ENCODE results near the gene GFY. TPM values are rescaled to one million over a fixed set of nuclear protein-coding genes. Genes with fewer than 3 reads are reported as not detected.
A peak's percentile ranks its signal among the peaks of the same experiment; 100 is the strongest.

The GFY gene
- total and polyA plus RNA-seq, 9 of the 15 experiments (the other 6 are each of a cell fraction or from before 2014, with no cell fraction given), result 0.06 to 0.40 (median 0.19) TPM; not detected in 3

DNA sequence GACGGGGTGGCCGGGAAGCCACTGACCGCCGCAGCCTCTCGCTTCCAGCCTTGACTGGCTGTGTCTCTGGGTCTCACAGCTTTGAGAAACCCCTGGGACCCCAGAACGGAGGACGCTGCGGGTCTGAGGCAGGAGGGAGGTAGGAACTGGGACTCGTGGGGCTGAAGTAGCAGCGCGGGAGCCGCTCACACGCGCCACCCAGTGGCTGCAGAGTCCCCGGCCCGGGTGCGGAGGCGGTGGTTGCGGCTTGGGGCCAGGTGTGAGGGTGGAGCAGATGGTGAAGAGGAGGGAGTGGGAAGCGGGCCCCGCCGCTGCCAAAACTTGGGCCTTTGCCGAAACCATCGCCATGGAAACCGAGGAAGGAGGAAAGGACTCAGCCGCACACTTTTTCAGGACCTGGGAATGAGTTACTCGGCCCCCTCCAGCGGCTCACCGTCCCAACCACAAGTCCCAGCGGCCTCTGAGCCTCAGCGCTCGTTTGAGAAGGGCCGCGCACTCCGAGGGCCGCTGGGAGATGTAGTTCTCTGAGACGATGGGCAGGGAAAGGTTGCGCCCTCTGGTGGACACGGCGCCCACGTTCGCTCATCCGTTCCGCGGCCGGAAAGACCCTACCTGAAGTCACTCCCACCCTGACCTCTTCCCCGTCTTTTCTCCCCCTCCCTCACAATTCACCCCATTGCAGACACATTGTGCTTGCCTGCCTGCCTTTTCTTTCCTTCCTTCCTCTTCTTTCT lies 18.3 kb downstream of the GFY start (continued):
- TF ChIP-seq, protein P1, sequence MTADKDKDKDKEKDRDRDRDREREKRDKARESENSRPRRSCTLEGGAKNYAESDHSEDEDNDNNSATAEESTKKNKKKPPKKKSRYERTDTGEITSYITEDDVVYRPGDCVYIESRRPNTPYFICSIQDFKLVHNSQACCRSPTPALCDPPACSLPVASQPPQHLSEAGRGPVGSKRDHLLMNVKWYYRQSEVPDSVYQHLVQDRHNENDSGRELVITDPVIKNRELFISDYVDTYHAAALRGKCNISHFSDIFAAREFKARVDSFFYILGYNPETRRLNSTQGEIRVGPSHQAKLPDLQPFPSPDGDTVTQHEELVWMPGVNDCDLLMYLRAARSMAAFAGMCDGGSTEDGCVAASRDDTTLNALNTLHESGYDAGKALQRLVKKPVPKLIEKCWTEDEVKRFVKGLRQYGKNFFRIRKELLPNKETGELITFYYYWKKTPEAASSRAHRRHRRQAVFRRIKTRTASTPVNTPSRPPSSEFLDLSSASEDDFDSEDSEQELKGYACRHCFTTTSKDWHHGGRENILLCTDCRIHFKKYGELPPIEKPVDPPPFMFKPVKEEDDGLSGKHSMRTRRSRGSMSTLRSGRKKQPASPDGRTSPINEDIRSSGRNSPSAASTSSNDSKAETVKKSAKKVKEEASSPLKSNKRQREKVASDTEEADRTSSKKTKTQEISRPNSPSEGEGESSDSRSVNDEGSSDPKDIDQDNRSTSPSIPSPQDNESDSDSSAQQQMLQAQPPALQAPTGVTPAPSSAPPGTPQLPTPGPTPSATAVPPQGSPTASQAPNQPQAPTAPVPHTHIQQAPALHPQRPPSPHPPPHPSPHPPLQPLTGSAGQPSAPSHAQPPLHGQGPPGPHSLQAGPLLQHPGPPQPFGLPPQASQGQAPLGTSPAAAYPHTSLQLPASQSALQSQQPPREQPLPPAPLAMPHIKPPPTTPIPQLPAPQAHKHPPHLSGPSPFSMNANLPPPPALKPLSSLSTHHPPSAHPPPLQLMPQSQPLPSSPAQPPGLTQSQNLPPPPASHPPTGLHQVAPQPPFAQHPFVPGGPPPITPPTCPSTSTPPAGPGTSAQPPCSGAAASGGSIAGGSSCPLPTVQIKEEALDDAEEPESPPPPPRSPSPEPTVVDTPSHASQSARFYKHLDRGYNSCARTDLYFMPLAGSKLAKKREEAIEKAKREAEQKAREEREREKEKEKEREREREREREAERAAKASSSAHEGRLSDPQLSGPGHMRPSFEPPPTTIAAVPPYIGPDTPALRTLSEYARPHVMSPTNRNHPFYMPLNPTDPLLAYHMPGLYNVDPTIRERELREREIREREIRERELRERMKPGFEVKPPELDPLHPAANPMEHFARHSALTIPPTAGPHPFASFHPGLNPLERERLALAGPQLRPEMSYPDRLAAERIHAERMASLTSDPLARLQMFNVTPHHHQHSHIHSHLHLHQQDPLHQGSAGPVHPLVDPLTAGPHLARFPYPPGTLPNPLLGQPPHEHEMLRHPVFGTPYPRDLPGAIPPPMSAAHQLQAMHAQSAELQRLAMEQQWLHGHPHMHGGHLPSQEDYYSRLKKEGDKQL (CRISPR knock-in tag; IDR thresholded peaks at IDR 0.05; ENCODE audit: borderline replicate concordance), result peak; percentile 81; the same call in 1 of the 2 replicates
- TF ChIP-seq GABPB2 (CRISPR knock-in tag; conservative IDR thresholded peaks at IDR 0.05) (no peak), ARHGAP35 (IDR thresholded peaks at IDR 0.05; ENCODE audit: partially characterized antibody) (no peak), FOXK1 (CRISPR knock-in tag; IDR thresholded peaks at IDR 0.05; ENCODE audit: borderline replicate concordance) (no peak; the same call in 1 of the 2 replicates), DACH1 (IDR thresholded peaks at IDR 0.05; ENCODE audit: partially characterized antibody) (no peak), MAFK (IDR thresholded peaks at IDR 0.05; ENCODE audit: low read length) (no peak), FOXK2 (conservative IDR thresholded peaks at IDR 0.05 in 1 of 2, IDR thresholded peaks at IDR 0.05 in 1 of 2; ENCODE audit: low read depth in 2 of 2) (no peak), HLTF (IDR thresholded peaks at IDR 0.05) (peak; percentile 50; the same call in 1 of the 2 replicates), ZNF282 (CRISPR knock-in tag; IDR thresholded peaks at IDR 0.05) (peak; percentile 68; the same call in 1 of the 2 replicates), ZNF699 (CRISPR knock-in tag; IDR thresholded peaks at IDR 0.05; ENCODE audit: insufficient replicate concordance) (no peak), ZNF77 (CRISPR knock-in tag; IDR thresholded peaks at IDR 0.05) (no peak), ZNF780A (CRISPR knock-in tag; IDR thresholded peaks at IDR 0.05) (no peak), PHB (CRISPR knock-in tag; IDR thresholded peaks at IDR 0.05) (no peak), ZNF764 (CRISPR knock-in tag; IDR thresholded peaks at IDR 0.05; ENCODE audit: low read depth) (no peak), POU5F1 (IDR thresholded peaks at IDR 0.05; ENCODE audit: borderline replicate concordance, low read depth, low read length, partially characterized antibody) (peak; percentile 23), ZNF431 (CRISPR knock-in tag; IDR thresholded peaks at IDR 0.05) (0 out of 2 replicates have a peak, but pooled peaks have one; percentile 54), ZNF133 (CRISPR knock-in tag; IDR thresholded peaks at IDR 0.05) (no peak), HEY1 (CRISPR knock-in tag; IDR thresholded peaks at IDR 0.05; ENCODE audit: borderline replicate concordance) (no peak), ZNF174 (CRISPR knock-in tag; IDR thresholded peaks at IDR 0.05) (no peak)
- TF ChIP-seq, protein P2, sequence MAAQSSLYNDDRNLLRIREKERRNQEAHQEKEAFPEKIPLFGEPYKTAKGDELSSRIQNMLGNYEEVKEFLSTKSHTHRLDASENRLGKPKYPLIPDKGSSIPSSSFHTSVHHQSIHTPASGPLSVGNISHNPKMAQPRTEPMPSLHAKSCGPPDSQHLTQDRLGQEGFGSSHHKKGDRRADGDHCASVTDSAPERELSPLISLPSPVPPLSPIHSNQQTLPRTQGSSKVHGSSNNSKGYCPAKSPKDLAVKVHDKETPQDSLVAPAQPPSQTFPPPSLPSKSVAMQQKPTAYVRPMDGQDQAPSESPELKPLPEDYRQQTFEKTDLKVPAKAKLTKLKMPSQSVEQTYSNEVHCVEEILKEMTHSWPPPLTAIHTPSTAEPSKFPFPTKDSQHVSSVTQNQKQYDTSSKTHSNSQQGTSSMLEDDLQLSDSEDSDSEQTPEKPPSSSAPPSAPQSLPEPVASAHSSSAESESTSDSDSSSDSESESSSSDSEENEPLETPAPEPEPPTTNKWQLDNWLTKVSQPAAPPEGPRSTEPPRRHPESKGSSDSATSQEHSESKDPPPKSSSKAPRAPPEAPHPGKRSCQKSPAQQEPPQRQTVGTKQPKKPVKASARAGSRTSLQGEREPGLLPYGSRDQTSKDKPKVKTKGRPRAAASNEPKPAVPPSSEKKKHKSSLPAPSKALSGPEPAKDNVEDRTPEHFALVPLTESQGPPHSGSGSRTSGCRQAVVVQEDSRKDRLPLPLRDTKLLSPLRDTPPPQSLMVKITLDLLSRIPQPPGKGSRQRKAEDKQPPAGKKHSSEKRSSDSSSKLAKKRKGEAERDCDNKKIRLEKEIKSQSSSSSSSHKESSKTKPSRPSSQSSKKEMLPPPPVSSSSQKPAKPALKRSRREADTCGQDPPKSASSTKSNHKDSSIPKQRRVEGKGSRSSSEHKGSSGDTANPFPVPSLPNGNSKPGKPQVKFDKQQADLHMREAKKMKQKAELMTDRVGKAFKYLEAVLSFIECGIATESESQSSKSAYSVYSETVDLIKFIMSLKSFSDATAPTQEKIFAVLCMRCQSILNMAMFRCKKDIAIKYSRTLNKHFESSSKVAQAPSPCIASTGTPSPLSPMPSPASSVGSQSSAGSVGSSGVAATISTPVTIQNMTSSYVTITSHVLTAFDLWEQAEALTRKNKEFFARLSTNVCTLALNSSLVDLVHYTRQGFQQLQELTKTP (IDR thresholded peaks at IDR 0.05; ENCODE audit: low read depth in 1 of 2, partially characterized antibody in 2 of 2), result peak; percentile 90 to 100
